ENCODE data around the gene TCEA2. TPM values are rescaled to one million over a fixed set of nuclear protein-coding genes. Genes with fewer than 3 reads are reported as not detected.

TCEA2 gene
- total RNA-seq, 1 donor from 2014 or later: 40.2 TPM

DNA sequence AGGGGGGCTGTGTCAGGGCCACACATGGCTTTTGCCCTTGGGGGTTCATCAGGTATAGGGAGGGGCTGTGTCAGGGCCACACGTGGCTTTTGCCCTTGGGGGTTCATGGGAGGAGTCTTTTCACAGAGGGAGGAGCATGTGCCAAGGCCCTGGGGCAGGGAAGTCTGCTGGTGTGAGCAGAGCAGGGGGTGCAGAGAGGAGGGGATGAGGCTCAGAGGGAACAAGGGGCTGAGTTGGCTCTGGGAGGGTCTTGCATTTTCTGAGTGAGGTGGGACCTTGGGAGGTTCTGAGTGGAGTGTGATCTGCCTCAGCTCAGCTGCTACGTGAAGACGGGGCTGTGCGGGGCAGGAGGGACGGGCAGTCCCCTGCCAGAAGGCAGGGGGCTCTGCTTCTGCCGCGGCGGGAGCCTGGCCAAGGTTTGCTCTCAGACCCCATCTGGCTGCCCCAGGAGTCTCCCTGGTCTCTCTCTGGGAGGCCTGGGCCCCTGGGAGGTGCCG is 7.6 kb upstream of the TCEA2 start:
- H3K9me3 ChIP-seq: no peaks in the 10 kb centered on the region
- H3K27ac ChIP-seq: peak overlapping the region; percentile 75
- H3K4me3 ChIP-seq: no peak overlapping the region
- intact Hi-C loops (cut with DNase I): no loop called here
- H3K4me1 ChIP-seq: peaks cover 14% of the 10 kb centered on the region
- no peaks in the 10 kb centered on the region for H3K36me3 ChIP-seq
- DNase-seq: no peak
- H3K27me3 ChIP-seq: peaks cover 25% of the 10 kb centered on the region
- TF ChIP-seq, protein P1, sequence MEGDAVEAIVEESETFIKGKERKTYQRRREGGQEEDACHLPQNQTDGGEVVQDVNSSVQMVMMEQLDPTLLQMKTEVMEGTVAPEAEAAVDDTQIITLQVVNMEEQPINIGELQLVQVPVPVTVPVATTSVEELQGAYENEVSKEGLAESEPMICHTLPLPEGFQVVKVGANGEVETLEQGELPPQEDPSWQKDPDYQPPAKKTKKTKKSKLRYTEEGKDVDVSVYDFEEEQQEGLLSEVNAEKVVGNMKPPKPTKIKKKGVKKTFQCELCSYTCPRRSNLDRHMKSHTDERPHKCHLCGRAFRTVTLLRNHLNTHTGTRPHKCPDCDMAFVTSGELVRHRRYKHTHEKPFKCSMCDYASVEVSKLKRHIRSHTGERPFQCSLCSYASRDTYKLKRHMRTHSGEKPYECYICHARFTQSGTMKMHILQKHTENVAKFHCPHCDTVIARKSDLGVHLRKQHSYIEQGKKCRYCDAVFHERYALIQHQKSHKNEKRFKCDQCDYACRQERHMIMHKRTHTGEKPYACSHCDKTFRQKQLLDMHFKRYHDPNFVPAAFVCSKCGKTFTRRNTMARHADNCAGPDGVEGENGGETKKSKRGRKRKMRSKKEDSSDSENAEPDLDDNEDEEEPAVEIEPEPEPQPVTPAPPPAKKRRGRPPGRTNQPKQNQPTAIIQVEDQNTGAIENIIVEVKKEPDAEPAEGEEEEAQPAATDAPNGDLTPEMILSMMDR (IDR thresholded peaks at IDR 0.05): no peak
- no peak for ATAC-seq

DNA sequence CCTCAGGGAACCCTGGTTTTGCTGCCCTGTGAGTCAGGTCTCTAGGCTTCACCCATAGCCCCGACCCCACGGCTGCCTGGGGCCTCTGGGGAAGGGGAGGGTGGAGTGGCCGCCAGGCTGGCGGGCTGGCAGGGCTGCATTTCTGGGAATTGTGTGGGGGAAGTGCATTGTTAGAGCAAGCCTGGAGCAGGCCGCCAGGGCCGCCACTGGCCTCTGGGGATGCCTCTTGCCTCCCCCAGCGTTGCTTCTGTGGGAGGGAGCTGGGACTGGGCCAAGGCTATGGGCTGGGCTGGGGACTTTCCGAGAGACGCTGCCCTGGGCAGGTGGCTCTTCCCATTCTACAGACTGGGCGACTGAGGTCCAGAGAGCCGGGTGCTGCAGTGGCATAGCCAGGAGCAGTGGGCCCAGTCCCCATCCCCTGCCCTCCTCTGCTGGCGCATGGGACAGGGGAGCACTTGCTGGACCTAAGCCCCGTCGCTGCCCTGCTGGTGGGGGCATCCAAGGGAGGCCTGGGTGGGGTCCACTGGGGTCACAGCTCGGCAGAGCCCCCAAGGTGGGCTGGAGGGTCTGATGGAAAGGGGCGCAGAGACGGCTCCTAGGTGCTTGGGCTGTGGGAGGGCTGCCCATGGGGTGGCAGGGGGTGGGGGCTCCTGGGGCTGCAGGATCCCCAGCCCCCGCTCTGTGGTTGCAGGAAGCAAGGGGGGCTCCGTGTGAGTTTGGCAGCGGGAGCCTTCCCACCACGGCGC is 6.9 kb upstream of the TCEA2 start:
- DNase-seq (no peak), ATAC-seq (peak; percentile 5)
- H3K4me3 ChIP-seq: peak overlapping the region; percentile 32
- no peaks in the 10 kb centered on the region for H3K36me3 ChIP-seq
- TF ChIP-seq, protein P1 (IDR thresholded peaks at IDR 0.05): no peak
- peaks cover 14% of the 10 kb centered on the region for H3K4me1 ChIP-seq
- H3K9me3 ChIP-seq: no peaks in the 10 kb centered on the region
- intact Hi-C loops (cut with DNase I): no loop called here
- H3K27me3 ChIP-seq: peaks cover 19% of the 10 kb centered on the region
- peak overlapping the region; percentile 75 for H3K27ac ChIP-seq

DNA sequence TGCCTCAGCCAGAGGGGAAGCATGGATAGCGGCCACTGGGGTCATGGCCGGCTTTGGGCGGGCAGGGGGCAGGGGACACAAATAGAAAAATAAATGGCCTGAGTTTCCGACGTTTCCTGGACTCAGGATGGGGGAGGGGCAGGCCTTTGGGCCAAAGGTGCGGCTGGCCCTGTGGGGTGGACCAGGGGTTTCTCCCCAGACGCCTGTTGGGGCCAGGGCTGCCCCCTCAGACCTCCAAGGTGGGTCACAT is 6.4 kb upstream of the TCEA2 start:
- ATAC-seq: no peak
- TF ChIP-seq, protein P1 (IDR thresholded peaks at IDR 0.05): no peak
- Histone ChIP-seq H3K4me1 (peaks cover 14% of the 10 kb centered on the region), H3K4me3 (peak overlapping the region; percentile 32), H3K27ac (peak overlapping the region; percentile 52), H3K27me3 (peaks cover 15% of the 10 kb centered on the region), H3K9me3 (no peaks in the 10 kb centered on the region), H3K36me3 (no peaks in the 10 kb centered on the region)
- DNase-seq: no peak
- intact Hi-C loops (cut with DNase I): no loop called here

DNA sequence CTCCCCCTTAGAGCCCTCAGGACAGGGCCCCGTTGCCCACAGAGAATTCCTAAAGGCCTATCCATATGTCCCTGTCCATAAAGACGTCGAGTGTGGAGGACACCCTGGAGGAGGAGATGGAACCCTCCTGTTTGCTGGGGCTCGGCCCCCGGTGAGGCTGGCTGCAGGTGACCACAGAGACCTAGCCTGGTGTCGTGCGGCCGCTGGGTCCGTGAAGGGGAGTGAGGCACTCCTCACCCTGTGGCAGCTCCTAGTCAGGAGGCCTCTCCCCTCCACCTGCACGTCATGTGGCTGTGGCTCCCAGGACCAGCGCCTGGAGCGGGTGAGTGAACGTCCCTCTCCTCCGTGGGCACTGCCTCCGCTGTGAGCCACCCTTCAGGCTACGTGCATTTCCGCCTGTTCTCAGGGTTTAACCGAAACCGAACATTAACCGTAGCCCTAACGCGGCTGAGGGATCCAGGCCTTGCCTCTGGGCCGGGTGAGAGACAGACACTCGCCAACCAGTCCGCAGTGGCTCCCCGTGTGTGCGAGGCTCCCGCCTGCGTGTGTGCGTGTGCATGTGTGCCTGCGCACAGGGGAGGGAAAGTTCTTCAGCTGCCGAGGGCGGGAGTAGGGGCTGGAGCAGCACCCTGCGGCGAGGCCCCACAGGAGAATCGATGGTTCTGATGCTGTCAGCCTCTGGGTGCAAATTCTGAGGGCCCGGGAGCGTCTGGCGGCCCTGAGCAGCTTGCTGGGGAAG is 5.9 kb upstream of the TCEA2 start:
- H3K9me3 ChIP-seq: no peaks in the 10 kb centered on the region
- peak overlapping the region; percentile 52 for H3K27ac ChIP-seq
- H3K4me3 ChIP-seq: peak overlapping the region; percentile 32
- H3K4me1 ChIP-seq: peaks cover 14% of the 10 kb centered on the region
- H3K36me3 ChIP-seq: no peaks in the 10 kb centered on the region
- TF ChIP-seq, protein P1 (IDR thresholded peaks at IDR 0.05): no peak
- ATAC-seq (no peak), DNase-seq (no peak)
- peaks cover 10% of the 10 kb centered on the region for H3K27me3 ChIP-seq
- intact Hi-C loops (cut with DNase I): no loop called here

DNA sequence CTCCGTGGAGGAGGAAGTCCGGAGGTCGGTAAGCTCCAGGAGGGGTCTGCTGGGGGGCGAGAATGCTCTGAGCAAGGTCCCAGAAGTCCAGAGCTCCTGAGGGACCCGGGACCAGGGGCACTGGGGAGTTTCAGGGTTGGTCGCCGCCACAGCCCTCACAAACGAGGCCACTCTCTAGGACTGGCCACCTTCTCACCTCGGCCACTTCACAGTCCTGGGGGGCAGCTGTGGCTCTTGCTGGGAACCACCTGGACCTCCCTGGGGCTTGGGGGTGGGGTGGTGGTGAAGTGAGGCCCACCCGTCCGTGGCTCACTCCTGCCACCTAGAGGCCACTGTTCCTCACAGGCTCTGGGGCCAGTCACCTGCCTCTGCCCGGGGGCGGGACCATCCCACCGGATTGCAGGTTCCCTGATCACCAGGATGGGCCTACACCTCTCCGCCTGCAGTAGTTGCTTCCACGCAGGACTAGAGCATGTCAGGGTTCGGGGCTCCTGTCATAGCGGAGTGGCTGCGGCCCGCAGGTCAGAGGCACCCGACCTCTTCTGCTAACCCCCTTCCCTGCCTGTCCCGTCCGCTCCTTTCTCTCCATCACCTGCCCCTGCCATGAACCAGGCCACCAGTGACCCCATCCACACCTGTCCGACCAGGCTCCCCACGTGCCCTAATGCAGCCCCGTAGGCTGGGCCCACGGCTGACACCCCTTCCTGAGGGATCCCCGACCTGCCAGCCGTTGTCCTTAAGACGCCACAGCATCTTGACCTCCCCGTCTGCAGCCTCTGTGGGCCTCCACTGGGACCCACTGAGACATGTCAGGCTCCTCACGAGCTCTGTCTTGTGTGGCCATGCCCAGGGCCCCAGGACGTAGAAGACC is 5.1 kb upstream of the TCEA2 start:
- DNase-seq (peak; percentile 87), ATAC-seq (peak; percentile 74)
- no peaks in the 10 kb centered on the region for H3K36me3 ChIP-seq
- H3K27ac ChIP-seq: peak overlapping the region; percentile 52
- H3K9me3 ChIP-seq: no peaks in the 10 kb centered on the region
- TF ChIP-seq, protein P1 (IDR thresholded peaks at IDR 0.05): peak; percentile 85
- H3K4me3 ChIP-seq: peak overlapping the region; percentile 32
- peaks cover 3% of the 10 kb centered on the region for H3K27me3 ChIP-seq
- peaks cover 14% of the 10 kb centered on the region for H3K4me1 ChIP-seq
- intact Hi-C loops (cut with DNase I): no loop called here
